GM19438 (cell line): ENCODE measurements around the gene TEX19.
"Not testable (repeated sequence)": the region's sequence is repeated elsewhere in the genome, so short reads cannot be mapped to it uniquely, and the experiment has no call there.

Source experiments
- ATAC-seq: cut with Tn5 transposase; IDR thresholded peaks from one replicate; pipeline ENCODE4 v1.9.1; 2021; ENCODE audit warnings: low read depth; ENCODE audit not compliant: unreplicated experiment

Gene TEX19

GRCh38 chr17:82403662-82404660 is 44.9 kb downstream of the TEX19 start:
- ATAC-seq: no peak

DNA sequence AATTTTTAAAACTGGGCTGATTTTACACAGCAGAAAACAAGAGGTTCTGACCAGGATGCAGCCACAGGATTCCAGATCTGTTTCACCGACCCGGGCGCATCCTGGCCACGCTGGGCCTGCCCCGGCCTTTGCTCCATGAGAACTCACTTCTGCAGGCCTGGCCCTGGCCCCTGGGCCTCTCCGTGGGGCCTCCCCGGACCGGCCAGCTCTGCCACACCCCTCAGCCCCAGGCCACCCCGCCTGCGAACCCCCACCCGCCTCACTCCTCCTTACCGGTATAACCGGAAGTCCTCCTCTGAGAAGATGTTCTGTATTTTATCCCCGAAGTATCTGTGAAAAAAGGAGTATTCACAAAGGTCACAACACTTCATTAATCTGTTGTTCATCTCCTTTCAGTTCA is 46.0 kb downstream of the TEX19 start:
- ATAC-seq: no peak

DNA sequence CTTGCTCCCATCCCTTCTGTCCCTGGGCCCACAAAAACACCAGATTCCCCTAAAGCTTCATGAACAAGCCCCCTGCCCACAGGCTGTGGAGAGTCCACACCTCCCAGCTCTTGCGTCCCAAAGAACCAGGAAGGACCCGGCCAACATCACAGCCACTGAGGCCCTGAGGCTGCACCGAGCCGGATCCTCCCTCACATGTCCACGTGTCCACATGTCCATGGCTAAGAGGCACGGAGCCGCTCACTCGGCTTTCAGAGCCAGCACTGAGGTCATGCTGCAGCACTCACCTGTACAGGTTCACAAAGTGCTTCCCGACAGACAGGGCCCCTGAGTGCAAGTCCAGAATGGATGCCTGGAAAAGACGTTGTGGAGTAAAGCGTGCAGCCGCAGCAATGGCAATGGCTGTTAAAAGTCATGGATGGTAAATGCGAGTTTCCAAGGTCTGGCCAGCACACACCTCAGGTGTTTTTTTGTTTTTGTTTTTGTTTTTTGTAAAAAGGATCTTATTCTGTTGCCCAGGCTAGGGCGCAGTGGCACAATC is 47.2 kb downstream of the TEX19 start:
- no peak for ATAC-seq

- ATAC-seq: no peak
These were observed 48.2 kb downstream of the TEX19 start for GRCh38 chr17:82407255-82407654.

GRCh38 chr17:82408288-82408937 is 49.4 kb downstream of the TEX19 start:
- ATAC-seq: no peak

GRCh38 chr17:82408938-82409318 is 49.9 kb downstream of the TEX19 start:
- ATAC-seq: no peak

DNA sequence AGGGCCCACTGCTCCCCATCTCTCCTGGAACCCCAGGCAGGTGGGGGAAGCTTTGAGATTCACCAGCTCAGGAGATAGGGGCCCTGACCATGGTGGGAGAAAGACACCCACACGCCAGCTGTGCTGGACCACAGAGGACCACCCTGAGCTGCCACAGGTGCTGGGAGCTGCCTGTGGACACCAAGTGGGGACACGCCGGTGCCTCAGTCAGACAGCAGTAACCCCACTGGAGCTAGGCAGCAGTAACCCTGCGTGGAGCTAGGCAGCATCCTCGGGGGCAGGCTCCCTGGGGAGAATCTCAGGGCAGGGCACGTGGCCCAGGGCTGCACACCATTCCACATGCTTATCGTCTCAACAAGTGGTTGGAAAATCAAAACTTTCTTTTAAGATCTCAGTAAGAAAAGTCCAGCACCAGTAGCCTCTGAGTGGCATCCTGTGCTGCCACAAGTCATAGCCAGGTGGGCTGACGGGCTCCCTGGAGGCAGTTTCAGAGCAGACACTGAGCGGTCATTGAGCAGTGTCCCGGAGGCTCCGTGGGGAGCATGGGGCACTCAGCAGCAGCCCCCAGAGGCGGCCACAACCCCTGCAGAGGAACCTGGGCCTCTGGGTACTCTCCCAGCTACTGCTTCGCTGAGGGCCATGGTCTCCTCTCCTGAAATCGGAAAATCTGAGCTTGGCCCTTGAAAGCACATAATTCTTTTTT is 51.1 kb downstream of the TEX19 start:
- no peak for ATAC-seq

DNA sequence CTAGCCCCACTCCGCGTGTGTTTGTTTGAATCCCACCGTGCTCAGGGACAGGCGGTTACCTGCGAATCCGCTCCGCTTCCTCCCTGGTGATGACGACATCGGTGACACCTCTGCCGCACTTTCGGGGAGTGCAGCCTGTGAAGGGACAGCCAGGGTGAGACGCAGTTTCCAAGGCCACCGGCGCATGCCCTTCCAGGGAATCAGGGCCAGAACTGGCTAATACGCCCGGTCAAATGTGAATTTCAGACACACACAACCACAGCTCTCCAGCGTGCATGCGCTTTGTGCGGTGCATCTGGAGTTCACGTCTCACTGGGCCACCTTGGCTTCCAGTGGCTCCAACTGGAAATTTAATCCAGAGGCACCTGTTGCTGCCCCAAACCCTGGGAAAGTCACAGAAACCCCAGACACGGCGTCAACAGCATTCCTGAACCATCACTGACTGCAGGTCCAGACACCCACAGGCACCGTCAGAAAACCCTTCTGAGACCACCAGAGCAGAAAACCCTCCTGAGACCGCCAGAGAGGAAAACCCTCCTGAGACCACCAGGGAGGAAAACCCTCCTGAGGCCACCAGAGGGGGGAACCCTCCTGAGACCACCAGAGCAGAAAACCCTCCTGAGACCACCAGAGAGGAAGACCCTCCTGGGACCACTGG is 52.5 kb downstream of the TEX19 start:
- no peak for ATAC-seq

DNA sequence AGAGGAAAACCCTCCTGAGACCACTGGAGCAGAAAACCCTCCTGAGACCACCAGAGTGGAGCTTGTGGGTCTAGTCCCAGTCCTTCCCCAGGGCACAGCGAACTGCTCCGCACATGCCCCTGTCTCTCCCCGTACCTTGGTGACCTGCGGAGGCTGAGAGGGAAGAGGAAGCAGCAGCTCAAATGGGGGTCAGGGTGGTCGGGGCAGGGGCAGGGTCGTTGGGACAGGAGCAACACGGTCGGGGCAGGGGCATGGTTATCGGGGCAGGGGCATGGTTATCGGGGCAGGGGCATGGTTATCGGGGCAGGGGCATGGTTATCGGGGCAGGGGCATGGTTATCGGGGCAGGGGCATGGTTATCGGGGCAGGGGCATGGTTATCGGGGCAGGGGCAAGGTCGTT is 53.0 kb downstream of the TEX19 start:
- not testable (repeated sequence) for ATAC-seq

GRCh38 chr17:82412535-82413520 is 53.8 kb downstream of the TEX19 start:
- no peak for ATAC-seq
